ENCODE measurements around the gene CCDC144A.
"Not testable (repeated sequence)": the region's sequence is repeated elsewhere in the genome, so short reads cannot be mapped to it uniquely, and the experiment has no call there.

The CCDC144A gene

GRCh38 chr17:16818340-16818739 lies 128.3 kb downstream of the CCDC144A start:
- TF ChIP-seq CTCF (IDR thresholded peaks at IDR 0.05; ENCODE audit: borderline replicate concordance, insufficient read depth, low read depth, low read length), result no peak

DNA sequence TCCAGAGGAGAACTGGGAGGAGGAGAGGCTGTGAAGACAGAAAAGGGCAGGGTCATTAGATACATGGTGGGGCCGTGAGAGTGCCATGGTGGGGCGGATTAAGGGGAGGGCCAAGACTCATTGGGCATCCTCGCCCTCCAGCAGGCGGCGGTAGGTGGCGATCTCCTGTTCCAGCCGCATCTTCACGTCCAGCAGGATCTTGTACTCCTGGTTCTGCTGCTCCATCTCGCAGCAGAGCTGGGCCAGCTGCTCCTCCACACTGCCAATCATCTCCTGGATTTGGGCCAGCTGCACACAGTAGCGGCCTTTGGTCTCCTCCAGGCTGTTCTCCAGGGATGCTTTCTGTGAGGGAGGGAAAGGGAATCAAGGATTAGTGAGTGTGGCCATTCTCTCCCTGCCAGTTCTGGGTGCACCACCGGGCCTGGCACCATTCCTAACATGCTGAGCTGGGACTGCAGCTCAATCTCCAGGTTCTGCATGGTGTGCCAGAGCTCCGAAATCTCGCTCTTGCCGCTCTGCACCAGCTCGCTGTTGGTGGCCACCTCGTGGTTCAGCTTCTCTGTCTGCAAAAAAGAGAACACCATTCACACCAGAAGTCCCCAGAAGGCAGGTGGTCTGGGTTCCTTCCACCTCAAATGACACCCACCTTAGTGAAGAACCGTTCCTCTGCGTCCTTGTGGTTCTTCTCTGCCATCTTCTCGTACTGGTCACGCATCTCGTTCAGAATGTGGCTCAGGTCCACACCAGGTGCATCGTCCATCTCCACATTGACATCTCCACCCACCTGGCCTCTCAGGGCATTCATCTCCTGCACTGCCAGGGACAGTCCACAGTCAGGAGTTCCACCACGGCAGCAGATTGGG lies 129.0 kb downstream of the CCDC144A start:
- no peak for TF ChIP-seq CTCF (IDR thresholded peaks at IDR 0.05; ENCODE audit: borderline replicate concordance, insufficient read depth, low read depth, low read length)

More at GRCh38 chr17:16818340-16818739, 128.3 kb downstream of the CCDC144A start:
- H3K4me3 ChIP-seq (ENCODE audit: low read depth, low read length), result no peak overlapping the region

GRCh38 chr17:16820161-16820877 lies 130.3 kb downstream of the CCDC144A start:
- TF ChIP-seq CTCF (IDR thresholded peaks at IDR 0.05; ENCODE audit: borderline replicate concordance, insufficient read depth, low read depth, low read length), result no peak
- H3K4me3 ChIP-seq (ENCODE audit: low read depth, low read length), result no peak overlapping the region

More for the DNA sequence above, 129.0 kb downstream of the CCDC144A start:
- H3K4me3 ChIP-seq (ENCODE audit: low read depth, low read length), result no peak overlapping the region

DNA sequence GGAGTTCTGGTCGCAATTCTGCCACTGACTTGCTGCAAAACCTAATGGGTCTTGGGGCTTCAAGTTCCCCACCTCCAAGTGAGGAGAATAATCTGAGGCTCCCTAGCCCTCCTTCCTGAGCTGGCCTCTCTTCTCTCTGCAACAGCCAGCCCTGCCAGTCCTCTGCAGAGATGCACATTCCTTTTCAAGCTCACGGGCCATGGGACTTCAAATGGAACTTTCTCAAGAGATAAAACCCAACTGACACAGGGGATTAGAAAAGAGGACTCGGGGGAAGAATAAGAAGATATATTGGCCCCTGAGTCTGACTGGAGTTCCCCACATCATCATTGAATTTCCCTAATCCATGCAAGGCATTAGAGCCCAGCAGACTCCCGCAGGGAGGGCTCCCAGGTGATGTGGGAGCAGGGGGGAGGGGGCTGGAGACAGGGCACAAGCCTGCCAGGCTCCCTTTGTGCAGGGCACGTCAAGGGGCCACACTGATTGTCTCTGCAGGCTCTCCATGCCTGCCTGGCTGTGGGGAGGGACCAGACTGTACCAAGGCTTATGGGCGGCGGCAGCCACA lies 131.0 kb downstream of the CCDC144A start:
- TF ChIP-seq CTCF (IDR thresholded peaks at IDR 0.05; ENCODE audit: borderline replicate concordance, insufficient read depth, low read depth, low read length), result no peak
- H3K4me3 ChIP-seq (ENCODE audit: low read depth, low read length), result no peak overlapping the region

- H3K4me3 ChIP-seq (ENCODE audit: low read depth, low read length), result not testable (repeated sequence)
Measured at GRCh38 chr17:16822133-16822532, 132.1 kb downstream of the CCDC144A start.

DNA sequence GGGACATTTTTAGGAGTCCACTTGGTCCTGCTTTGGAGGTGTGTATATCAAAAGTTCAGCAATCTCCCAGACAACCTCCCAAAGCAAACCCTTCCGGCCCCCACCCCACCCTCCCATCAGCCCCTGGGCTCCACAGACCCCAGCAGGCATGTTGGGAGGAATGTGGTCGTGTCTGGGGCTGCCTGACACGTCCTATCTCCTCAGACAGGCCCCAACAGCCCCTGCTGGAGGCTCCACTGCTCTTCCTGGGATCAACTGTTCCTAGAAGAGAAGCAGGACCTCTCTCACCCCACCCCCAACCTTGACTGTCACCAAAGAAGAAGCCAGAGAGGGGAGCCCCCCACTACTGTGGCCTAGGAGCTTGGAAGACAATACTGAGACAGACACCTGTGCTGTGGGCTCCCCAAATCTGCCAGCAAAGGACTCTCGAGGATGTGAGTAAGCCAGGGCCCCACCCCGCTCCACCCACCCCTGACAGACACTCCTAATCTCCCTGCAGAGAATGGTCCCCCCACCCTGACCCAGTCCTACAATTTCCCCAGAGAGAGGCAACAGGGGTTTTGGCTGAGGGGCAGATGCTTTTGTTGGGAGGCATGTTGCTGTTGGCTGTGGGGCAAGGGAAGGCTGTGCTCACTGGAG lies 133.8 kb downstream of the CCDC144A start:
- H3K4me3 ChIP-seq (ENCODE audit: low read depth, low read length), result not testable (repeated sequence)

All from GM12875 (cell line).